Spleen (tissue), 7 donors: ENCODE results near the gene TEX38.

Source experiments
- POLR2A ChIP-seq, 3 donors: fragments of 450-650 bp; IDR thresholded peaks; one replicate each; pipeline ENCODE4 v1.5.1; 2017; ENCODE audit warnings: antibody characterized with exemption in 3 of 3, mild to moderate bottlenecking in 1 of 3
- POLR2AphosphoS5 ChIP-seq, 3 donors: sonication (generic); formaldehyde crosslinking; IDR thresholded peaks; one replicate each; pipeline ENCODE4 v1.5.1; 2017; ENCODE audit warnings: antibody characterized with exemption in 3 of 3
- TF ChIP-seq, protein P1 (sequence below), 11 experiments: fragments of 200-600 bp in 7 of 11; fragments of 450-650 bp in 4 of 11; sonication (generic) in 4 of 11; IDR thresholded peaks in 8 of 11; conservative IDR thresholded peaks in 3 of 11; 1 replicate in 7 of 11; 2 replicates in 4 of 11; pipeline versions ENCODE4 v1.4.0 to v1.8.0; 2016 to 2021; ENCODE audit warnings: antibody characterized with exemption in 11 of 11, inconsistent platforms in 4 of 11, mild to moderate bottlenecking in 1 of 11
- donor health status: DM: no; HTN: no; CAD: no; lungs with moderate emphysema.
- donor health status: DM: no; HTN: no; CAD: no.
- donor health status: DM: no; HTN: no; CAD: no.

DNA sequence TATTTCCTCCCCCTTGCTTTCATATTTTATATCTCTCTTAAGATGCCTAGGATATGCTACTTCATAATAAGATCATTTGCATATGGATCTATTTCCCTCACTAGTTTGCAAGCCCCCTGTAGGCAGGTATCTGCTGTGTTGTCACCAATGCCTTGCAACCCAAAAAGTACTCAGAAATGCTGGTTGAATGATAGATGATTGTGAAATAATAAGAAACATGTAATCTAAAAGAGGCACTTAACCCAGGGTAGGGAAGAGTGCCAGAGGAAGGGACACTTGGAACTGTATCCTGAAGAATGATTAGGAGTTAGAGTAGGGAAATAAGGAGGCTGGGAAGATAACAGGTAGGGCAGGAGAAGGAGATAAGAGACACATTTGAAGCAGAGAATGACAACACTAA is 15.8 kb upstream of the TEX38 start:
- TF ChIP-seq POLR2A (IDR thresholded peaks at IDR 0.05) (no peak), POLR2AphosphoS5 (IDR thresholded peaks at IDR 0.05) (no peak)
- TF ChIP-seq, protein P1, sequence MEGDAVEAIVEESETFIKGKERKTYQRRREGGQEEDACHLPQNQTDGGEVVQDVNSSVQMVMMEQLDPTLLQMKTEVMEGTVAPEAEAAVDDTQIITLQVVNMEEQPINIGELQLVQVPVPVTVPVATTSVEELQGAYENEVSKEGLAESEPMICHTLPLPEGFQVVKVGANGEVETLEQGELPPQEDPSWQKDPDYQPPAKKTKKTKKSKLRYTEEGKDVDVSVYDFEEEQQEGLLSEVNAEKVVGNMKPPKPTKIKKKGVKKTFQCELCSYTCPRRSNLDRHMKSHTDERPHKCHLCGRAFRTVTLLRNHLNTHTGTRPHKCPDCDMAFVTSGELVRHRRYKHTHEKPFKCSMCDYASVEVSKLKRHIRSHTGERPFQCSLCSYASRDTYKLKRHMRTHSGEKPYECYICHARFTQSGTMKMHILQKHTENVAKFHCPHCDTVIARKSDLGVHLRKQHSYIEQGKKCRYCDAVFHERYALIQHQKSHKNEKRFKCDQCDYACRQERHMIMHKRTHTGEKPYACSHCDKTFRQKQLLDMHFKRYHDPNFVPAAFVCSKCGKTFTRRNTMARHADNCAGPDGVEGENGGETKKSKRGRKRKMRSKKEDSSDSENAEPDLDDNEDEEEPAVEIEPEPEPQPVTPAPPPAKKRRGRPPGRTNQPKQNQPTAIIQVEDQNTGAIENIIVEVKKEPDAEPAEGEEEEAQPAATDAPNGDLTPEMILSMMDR (IDR thresholded peaks at IDR 0.05 in 8 of 11, conservative IDR thresholded peaks at IDR 0.05 in 3 of 11) = no peak
